Measurements from ENCODE around the gene FCN3. TPM values are rescaled to one million over a fixed set of nuclear protein-coding genes. Genes with fewer than 3 reads are reported as not detected.

The FCN3 gene
- total and polyA plus RNA-seq, 9 of the 15 experiments (the other 6 are each of a cell fraction or from before 2014, with no cell fraction given): 0.49 TPM; not detected in 8

DNA sequence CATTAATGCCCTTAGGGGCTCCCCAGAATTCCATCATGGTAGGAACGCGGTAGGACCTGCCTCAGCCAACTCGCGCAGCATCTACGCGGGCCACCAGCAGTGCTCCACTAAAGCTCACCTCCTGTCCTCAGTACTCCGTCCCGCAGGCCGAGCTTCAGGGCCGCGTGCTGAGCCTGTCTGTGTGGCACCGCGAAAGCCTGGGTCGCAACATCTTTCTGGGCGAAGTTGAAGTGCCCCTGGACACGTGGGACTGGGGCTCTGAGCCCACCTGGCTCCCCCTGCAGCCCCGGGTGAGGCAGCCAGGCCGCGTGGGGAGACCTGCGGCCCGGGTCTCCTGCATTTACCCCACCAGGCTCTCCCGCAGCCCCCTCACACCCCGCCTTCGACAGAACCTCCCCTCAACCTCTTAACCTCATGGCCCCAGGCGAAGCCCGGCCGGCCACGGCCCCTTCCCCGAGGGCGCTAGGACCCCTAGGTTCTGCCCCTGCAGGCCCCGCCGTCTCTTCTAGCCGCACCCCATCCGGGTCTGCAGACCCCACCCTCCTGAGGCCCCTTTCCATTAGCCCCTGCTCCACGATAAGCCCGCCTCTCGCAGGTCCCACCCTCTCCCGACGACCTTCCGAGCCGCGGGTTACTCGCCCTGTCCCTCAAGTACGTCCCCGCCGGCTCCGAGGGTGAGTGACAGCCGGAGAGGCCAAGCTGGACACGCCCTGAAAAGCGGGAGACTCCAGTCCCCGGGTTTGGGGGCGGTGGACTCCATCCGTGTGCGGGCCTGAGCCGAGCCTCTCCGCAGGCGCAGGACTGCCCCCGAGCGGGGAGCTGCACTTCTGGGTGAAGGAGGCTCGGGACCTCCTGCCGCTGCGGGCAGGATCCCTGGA, 23.7 kb downstream of the FCN3 start (continued):
- peak; percentile 79 for TF ChIP-seq MGA (IDR thresholded peaks at IDR 0.05)
- peak; percentile 79; the same call in 1 of the 2 replicates for TF ChIP-seq GATAD2A (IDR thresholded peaks at IDR 0.05)
- no peak for TF ChIP-seq PREB (CRISPR knock-in tag; IDR thresholded peaks at IDR 0.05)
- no peak for TF ChIP-seq ZNF175 (CRISPR knock-in tag; IDR thresholded peaks at IDR 0.05; ENCODE audit: low read depth)
- no peak for TF ChIP-seq CBFB (CRISPR knock-in tag; IDR thresholded peaks at IDR 0.05)
- TF ChIP-seq PRMT5 (CRISPR knock-in tag; IDR thresholded peaks at IDR 0.05): no peak
- no peak for TF ChIP-seq ZKSCAN8 (CRISPR knock-in tag; IDR thresholded peaks at IDR 0.05)
- TF ChIP-seq ZNF224 (CRISPR knock-in tag; IDR thresholded peaks at IDR 0.05): no peak
- no peak for TF ChIP-seq MCM7 (IDR thresholded peaks at IDR 0.05)
- TF ChIP-seq ESRRB (CRISPR knock-in tag; IDR thresholded peaks at IDR 0.05; ENCODE audit: borderline replicate concordance): no peak
- no peak for TF ChIP-seq JUNB (CRISPR knock-in tag; conservative IDR thresholded peaks at IDR 0.05)
- TF ChIP-seq NCOA6 (IDR thresholded peaks at IDR 0.05): no peak
- TF ChIP-seq RBM34 (IDR thresholded peaks at IDR 0.05; ENCODE audit: borderline replicate concordance, insufficient read depth, low read length): no peak
- no peak for TF ChIP-seq SRF (CRISPR knock-in tag; IDR thresholded peaks at IDR 0.05)
- TF ChIP-seq NONO (IDR thresholded peaks at IDR 0.05; ENCODE audit: low read depth in 2 of 2, low read length in 1 of 2): peak in 1 of 2 experiments; percentile 46; a peak in 1 of 4 replicates
- TF ChIP-seq, protein P1, sequence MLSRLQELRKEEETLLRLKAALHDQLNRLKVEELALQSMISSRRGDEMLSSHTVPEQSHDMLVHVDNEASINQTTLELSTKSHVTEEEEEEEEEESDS (CRISPR knock-in tag; IDR thresholded peaks at IDR 0.05): no peak
